HG03280 (cell line): ENCODE results near the gene ABCG1.

Experiments used
- ATAC-seq: cut with Tn5 transposase; IDR thresholded peaks from one replicate; pipeline ENCODE4 v1.9.1; 2021; ENCODE audit warnings: mild to moderate bottlenecking, moderate library complexity; ENCODE audit not compliant: unreplicated experiment

ABCG1 gene

GRCh38 chr21:42250422-42251403, 31.8 kb downstream of the ABCG1 start:
- ATAC-seq: no peak

GRCh38 chr21:42251654-42252324, 32.8 kb downstream of the ABCG1 start:
- ATAC-seq: no peak

- ATAC-seq: no peak
These were observed 33.4 kb downstream of the ABCG1 start for GRCh38 chr21:42252325-42252654.

GRCh38 chr21:42252778-42253340, 33.9 kb downstream of the ABCG1 start:
- ATAC-seq: no peak

GRCh38 chr21:42253466-42253865, 34.5 kb downstream of the ABCG1 start:
- ATAC-seq: no peak

GRCh38 chr21:42254083-42254482, 35.1 kb downstream of the ABCG1 start:
- ATAC-seq: no peak

- ATAC-seq: no peak
These were observed 36.0 kb downstream of the ABCG1 start for GRCh38 chr21:42254651-42255601.

- ATAC-seq: no peak
These were observed 36.9 kb downstream of the ABCG1 start for GRCh38 chr21:42255825-42256224.

GRCh38 chr21:42256316-42256715, 37.4 kb downstream of the ABCG1 start:
- ATAC-seq: no peak

GRCh38 chr21:42257091-42257765, 38.3 kb downstream of the ABCG1 start:
- no peak for ATAC-seq

- no peak for ATAC-seq
These were observed 39.4 kb downstream of the ABCG1 start for GRCh38 chr21:42258150-42258884.

- ATAC-seq: no peak
These were observed 40.0 kb downstream of the ABCG1 start for GRCh38 chr21:42258885-42259407.

GRCh38 chr21:42260121-42260520, 41.2 kb downstream of the ABCG1 start:
- no peak for ATAC-seq

- ATAC-seq: no peak
These were observed 42.9 kb downstream of the ABCG1 start for GRCh38 chr21:42261829-42262200.

- no peak for ATAC-seq
These were observed 43.9 kb downstream of the ABCG1 start for GRCh38 chr21:42262831-42263231.

- ATAC-seq: no peak
These were observed 44.7 kb downstream of the ABCG1 start for GRCh38 chr21:42263591-42264131.

- no peak for ATAC-seq
These were observed 45.6 kb downstream of the ABCG1 start for GRCh38 chr21:42264245-42265195.
